WI38 (cell line): ENCODE data around the gene LOC128125822.

Experiments used
- H3K4me3 ChIP-seq: 2 replicates; pipeline ENCODE4 v1.5.1; 2011; ENCODE audit warnings: low read depth, mild to moderate bottlenecking, control low read depth, low read length
- TF ChIP-seq, protein P1 (sequence below): IDR thresholded peaks from 2 replicates; pipeline ENCODE4 v1.5.1; 2012; ENCODE audit warnings: low read depth, mild to moderate bottlenecking, control low read depth, low read length

LOC128125822 gene

DNA sequence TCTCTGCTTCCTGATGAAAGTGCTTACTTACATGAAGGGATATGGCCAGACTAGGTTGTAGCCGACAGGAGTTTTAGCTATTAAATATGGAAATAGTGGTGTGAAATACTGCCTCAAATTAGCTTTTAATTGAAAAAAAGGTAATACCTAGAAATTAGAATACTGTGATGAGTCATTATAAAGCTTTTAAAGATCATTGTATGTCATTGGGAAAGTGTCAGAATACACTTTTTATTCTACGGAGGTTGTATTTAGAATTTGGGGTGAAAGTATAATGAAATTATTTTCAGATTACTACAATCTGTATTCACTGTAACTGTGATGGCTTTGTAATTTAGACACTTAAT is 2.2 kb downstream of the LOC128125822 start:
- TF ChIP-seq, protein P1, sequence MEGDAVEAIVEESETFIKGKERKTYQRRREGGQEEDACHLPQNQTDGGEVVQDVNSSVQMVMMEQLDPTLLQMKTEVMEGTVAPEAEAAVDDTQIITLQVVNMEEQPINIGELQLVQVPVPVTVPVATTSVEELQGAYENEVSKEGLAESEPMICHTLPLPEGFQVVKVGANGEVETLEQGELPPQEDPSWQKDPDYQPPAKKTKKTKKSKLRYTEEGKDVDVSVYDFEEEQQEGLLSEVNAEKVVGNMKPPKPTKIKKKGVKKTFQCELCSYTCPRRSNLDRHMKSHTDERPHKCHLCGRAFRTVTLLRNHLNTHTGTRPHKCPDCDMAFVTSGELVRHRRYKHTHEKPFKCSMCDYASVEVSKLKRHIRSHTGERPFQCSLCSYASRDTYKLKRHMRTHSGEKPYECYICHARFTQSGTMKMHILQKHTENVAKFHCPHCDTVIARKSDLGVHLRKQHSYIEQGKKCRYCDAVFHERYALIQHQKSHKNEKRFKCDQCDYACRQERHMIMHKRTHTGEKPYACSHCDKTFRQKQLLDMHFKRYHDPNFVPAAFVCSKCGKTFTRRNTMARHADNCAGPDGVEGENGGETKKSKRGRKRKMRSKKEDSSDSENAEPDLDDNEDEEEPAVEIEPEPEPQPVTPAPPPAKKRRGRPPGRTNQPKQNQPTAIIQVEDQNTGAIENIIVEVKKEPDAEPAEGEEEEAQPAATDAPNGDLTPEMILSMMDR, result no peak
- peak overlapping the region; percentile 83 for H3K4me3 ChIP-seq

DNA sequence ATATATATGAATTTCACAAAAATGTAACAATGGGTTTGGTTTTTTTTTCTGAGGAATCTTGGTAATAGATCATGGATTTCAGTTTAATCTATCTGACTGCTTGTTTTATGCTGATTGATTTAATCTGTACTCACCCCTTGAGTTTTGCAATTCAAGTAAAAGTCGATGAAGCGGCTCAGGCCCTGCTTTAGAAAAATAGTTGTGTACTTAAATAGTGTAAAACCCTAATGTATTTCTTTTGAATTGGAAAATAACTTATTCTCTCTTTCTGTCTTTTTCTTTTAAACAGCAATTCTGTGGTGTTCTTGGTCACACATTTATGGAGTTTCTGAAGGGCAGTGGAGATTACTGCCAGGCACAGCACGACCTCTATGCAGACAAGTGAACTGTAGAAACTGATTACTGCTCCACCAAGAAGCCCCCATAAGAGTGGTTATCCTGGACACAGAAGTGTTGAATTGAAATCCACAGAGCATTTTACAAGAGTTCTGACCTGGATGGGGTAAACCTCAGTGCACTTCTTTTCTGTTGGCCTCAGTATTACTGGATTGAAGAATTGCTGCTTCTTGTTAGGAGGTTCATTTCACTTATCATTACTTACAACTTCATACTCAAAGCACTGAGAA is 4.0 kb downstream of the LOC128125822 start:
- no peak overlapping the region for H3K4me3 ChIP-seq
- TF ChIP-seq, protein P1, result no peak

GRCh38 chr6:63576985-63577712 is 4.9 kb downstream of the LOC128125822 start:
- TF ChIP-seq, protein P1, result no peak
- no peak overlapping the region for H3K4me3 ChIP-seq

- TF ChIP-seq, protein P1, result no peak
- no peak overlapping the region for H3K4me3 ChIP-seq
Observed at GRCh38 chr6:63578757-63579156, 6.5 kb downstream of the LOC128125822 start.

DNA sequence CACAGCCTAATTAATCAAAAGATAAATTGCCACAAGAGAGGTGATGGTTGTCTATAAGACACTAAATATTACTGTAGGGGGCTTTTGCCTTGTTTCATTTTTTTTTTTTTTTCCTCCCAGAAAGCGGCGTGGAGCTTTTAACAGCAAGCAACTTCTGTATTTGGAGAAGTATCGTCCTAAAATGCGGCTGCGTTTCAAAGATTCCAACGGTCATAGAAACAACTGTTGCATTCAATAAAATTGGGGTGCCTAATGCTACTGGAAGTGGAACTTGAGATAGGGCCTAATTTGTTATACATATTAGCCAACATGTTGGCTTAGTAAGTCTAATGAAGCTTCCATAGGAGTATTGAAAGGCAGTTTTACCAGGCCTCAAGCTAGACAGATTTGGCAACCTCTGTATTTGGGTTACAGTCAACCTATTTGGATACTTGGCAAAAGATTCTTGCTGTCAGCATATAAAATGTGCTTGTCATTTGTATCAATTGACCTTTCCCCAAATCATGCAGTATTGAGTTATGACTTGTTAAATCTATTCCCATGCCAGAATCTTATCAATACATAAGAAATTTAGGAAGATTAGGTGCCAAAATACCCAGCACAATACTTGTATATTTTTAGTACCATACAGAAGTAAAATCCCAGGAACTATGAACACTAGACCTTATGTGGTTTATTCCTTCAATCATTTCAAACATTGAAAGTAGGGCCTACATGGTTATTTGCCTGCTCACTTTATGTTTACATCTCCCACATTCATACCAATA is 7.8 kb downstream of the LOC128125822 start:
- TF ChIP-seq, protein P1, result no peak
- H3K4me3 ChIP-seq, result no peak overlapping the region

DNA sequence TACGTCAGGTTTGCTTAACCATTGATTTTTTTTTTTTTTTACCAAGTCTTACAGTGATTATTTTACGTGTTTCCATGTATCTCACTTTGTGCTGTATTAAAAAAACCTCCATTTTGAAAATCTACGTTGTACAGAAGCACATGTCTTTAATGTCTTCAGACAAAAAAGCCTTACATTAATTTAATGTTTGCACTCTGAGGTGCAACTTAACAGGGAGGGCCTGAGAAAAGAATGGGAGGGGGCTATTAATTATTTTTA is 8.4 kb downstream of the LOC128125822 start:
- H3K4me3 ChIP-seq, result no peak overlapping the region
- TF ChIP-seq, protein P1, result no peak

DNA sequence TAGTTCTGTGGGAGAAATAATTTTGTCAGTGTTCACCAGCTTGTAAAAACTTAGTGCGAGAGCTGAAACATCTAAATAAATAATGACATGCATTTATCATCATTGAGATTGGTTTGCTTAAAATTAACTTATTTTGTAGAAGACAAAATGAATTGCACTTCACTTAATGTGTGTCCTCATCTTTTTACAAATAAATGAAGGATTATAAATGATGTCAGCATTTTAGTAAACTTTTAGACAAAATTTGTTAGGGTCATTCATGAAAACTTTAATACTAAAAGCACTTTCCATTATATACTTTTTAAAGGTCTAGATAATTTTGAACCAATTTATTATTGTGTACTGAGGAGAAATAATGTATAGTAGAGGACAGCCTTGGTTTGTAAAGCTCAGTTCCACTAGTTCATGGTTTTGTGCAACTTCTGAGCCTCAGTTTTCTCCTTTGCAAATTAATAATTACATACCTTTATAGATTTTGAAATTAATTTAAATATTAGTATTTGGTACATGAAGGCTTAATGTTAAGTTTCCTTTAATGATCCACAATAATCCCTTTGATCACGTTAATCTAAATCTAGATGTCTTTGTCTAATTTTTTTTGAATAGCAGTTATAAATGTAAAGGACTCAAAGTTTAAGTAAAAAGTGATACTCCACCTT is 9.2 kb downstream of the LOC128125822 start:
- no peak overlapping the region for H3K4me3 ChIP-seq
- TF ChIP-seq, protein P1, result no peak
